Endothelial cell of umbilical vein (primary cell): ENCODE data around the gene RAB3C.

Source experiments
- CTCF ChIP-seq, 2 donors: IDR thresholded peaks; 1 replicate in 1 of 2; 2 replicates in 1 of 2; pipeline ENCODE4 v1.5.1; 2011; ENCODE audit warnings: low read length in 2 of 2, mild to moderate bottlenecking in 2 of 2, moderate library complexity in 2 of 2, control low read depth in 1 of 2, inconsistent platforms in 1 of 2, low read depth in 1 of 2; ENCODE audit not compliant: insufficient read depth in 1 of 2; ENCODE audit errors: extremely low read depth in 1 of 2
- EZH2 ChIP-seq: IDR thresholded peaks from 2 replicates; pipeline ENCODE4 v1.6.1; 2012; ENCODE audit warnings: borderline replicate concordance, low read depth, mild to moderate bottlenecking, moderate library complexity, low read length, inconsistent platforms; ENCODE audit not compliant: severe bottlenecking
- POLR2A ChIP-seq: IDR thresholded peaks from 2 replicates; pipeline ENCODE4 v1.6.1; 2012; ENCODE audit warnings: low read depth, mild to moderate bottlenecking, control low read depth, low read length
- POLR2AphosphoS5 ChIP-seq: IDR thresholded peaks from 2 replicates; pipeline ENCODE4 v1.6.1; 2012; ENCODE audit warnings: low read depth, mild to moderate bottlenecking, control low read depth, low read length, moderate library complexity; ENCODE audit not compliant: insufficient read depth

DNA sequence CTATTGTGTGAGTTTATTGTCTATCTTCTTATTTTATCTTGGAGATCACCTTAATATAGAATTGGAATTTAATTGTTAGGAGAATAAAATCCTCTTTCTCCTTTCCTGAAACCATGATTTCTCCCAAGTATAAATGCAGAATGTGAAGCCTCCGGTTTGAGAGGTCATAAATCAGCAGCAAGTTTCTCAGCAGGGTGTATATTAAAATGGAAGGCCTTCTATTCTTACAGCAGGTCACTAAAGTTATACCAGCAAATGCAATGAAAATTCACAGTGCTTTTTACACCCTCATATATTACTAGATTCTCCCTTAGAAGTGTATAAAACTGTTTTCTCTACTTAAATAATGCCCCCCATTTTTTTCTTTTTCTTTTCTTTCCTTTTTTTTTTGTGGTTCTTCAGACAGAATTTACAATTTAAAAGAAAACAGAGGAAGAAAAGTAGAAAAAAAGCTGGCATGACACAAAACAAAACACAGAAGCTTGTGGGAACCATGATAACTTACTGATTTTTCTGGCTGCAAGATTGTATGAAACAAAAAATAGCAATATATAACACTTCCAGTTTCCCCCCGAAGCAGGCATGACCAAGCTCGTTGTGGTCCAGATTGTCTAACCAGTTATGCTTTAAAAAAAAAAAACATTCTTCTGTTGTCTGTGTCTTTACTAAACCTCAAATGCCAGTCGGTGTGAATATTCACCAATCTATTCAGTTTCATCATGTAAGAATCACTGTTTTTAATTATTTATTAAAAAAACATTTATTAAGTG is 211.2 kb downstream of the RAB3C start:
- TF ChIP-seq EZH2: no peak
- no peak for TF ChIP-seq CTCF (IDR thresholded peaks at IDR 0.05; ENCODE audit: extremely low read depth in 1 of 2, insufficient read depth in 1 of 2, low read depth in 1 of 2, low read length in 2 of 2)
- TF ChIP-seq POLR2AphosphoS5: no peak
- no peak for TF ChIP-seq POLR2A
